ENCODE data around the gene PPP2R5A.

Gene PPP2R5A

GRCh38 chr1:212354464-212354863 lies 69.3 kb downstream of the PPP2R5A start:
- in situ Hi-C loops (cut with MboI; ENCODE audit: low pct_unique_long_range_greater_than_20kb, low sequenced_read_pairs, unreplicated experiment): loop anchor here (10.0 to 25.0 kb wide), 2 partner anchors 280 to 667 kb away; partner anchors contain the start of gene NEK2
- no peak for TF ChIP-seq CTCF (IDR thresholded peaks at IDR 0.05; ENCODE audit: extremely low read depth, insufficient read depth, missing control alignments)
- DNase-seq (ENCODE audit: low spot score): no peak

GRCh38 chr1:212355230-212355969 lies 70.2 kb downstream of the PPP2R5A start:
- no peak for TF ChIP-seq CTCF (IDR thresholded peaks at IDR 0.05; ENCODE audit: extremely low read depth, insufficient read depth, missing control alignments)
- DNase-seq (ENCODE audit: low spot score): no peak
- in situ Hi-C loops (cut with MboI; ENCODE audit: low pct_unique_long_range_greater_than_20kb, low sequenced_read_pairs, unreplicated experiment): loop anchor here (10.0 to 25.0 kb wide), 2 partner anchors 281 to 668 kb away; partner anchors contain the start of gene NEK2

- in situ Hi-C loops (cut with MboI; ENCODE audit: low pct_unique_long_range_greater_than_20kb, low sequenced_read_pairs, unreplicated experiment): loop anchor here (10.0 to 25.0 kb wide), 2 partner anchors 285 to 673 kb away; partner anchors contain the start of gene NEK2
- TF ChIP-seq CTCF (IDR thresholded peaks at IDR 0.05; ENCODE audit: extremely low read depth, insufficient read depth, missing control alignments): no peak
- no peak for DNase-seq (ENCODE audit: low spot score)
Observed at GRCh38 chr1:212359794-212360479, 74.7 kb downstream of the PPP2R5A start.

- in situ Hi-C loops (cut with MboI; ENCODE audit: low pct_unique_long_range_greater_than_20kb, low sequenced_read_pairs, unreplicated experiment): loop anchor here (25.0 kb wide), 1 partner anchor 678 kb away; the partner anchor contains the start of gene NEK2
- no peak for TF ChIP-seq CTCF (IDR thresholded peaks at IDR 0.05; ENCODE audit: extremely low read depth, insufficient read depth, missing control alignments)
- no peak for DNase-seq (ENCODE audit: low spot score)
Observed at GRCh38 chr1:212364985-212365384, 79.8 kb downstream of the PPP2R5A start.

- in situ Hi-C loops (cut with MboI; ENCODE audit: low pct_unique_long_range_greater_than_20kb, low sequenced_read_pairs, unreplicated experiment): loop anchor here (25.0 kb wide), 1 partner anchor 680 kb away; the partner anchor contains the start of gene NEK2
- no peak for DNase-seq (ENCODE audit: low spot score)
- no peak for TF ChIP-seq CTCF (IDR thresholded peaks at IDR 0.05; ENCODE audit: extremely low read depth, insufficient read depth, missing control alignments)
Observed at GRCh38 chr1:212366901-212367300, 81.7 kb downstream of the PPP2R5A start.

GRCh38 chr1:212367474-212368072 lies 82.4 kb downstream of the PPP2R5A start:
- no peak for TF ChIP-seq CTCF (IDR thresholded peaks at IDR 0.05; ENCODE audit: extremely low read depth, insufficient read depth, missing control alignments)
- DNase-seq (ENCODE audit: low spot score): no peak
- in situ Hi-C loops (cut with MboI; ENCODE audit: low pct_unique_long_range_greater_than_20kb, low sequenced_read_pairs, unreplicated experiment): loop anchor here (25.0 kb wide), 1 partner anchor 680 kb away; the partner anchor contains the start of gene NEK2
